Suprapubic skin (tissue), 3 donors: ENCODE measurements around the gene AHSA1.

Experiments
- POLR2AphosphoS5 ChIP-seq, 3 donors: sonication (generic); formaldehyde crosslinking; IDR thresholded peaks; one replicate each; pipeline ENCODE4 v1.6.1; 2017; ENCODE audit warnings: antibody characterized with exemption in 3 of 3
- TF ChIP-seq, protein P1 (sequence below), 2 donors: fragments of 200-600 bp in 1 of 2; fragments of 450-650 bp in 1 of 2; sonication (generic) in 1 of 2; IDR thresholded peaks; one replicate each; pipeline ENCODE4 v1.5.1; 2016 to 2019; ENCODE audit warnings: antibody characterized with exemption in 2 of 2, mild to moderate bottlenecking in 1 of 2, moderate library complexity in 1 of 2

DNA sequence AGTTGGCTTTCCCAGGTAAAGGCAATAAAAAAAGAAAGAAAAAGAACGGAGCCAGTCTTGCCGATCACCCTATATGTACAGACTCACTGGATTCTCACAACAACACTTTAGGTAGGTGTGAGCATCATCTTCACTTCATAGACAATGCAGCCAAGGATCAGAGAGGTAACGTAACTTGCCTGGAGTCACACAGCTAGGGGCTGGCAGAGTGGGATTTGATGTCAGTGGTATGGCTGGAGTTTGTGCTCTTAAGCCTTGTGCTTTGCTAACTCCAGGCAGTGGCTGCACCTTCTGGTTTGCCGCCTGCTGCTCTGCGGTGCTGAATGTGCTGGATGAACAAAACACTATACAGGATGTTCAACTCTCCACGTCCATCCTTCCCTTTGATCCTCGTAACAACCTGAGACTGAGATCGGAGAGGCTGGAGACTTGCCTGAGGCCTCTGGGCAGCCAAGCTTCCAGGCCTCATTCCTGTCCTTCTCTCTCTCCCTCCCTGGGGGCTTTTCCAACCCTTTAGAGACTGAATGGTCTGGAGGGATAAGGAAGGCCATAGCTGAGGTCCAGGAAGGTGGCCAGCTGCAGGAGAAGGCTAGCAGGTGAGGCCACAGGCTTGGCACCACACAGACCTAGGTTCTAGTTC, 32.6 kb downstream of the AHSA1 start:
- TF ChIP-seq POLR2AphosphoS5 (IDR thresholded peaks at IDR 0.05): no peak
- TF ChIP-seq, protein P1, sequence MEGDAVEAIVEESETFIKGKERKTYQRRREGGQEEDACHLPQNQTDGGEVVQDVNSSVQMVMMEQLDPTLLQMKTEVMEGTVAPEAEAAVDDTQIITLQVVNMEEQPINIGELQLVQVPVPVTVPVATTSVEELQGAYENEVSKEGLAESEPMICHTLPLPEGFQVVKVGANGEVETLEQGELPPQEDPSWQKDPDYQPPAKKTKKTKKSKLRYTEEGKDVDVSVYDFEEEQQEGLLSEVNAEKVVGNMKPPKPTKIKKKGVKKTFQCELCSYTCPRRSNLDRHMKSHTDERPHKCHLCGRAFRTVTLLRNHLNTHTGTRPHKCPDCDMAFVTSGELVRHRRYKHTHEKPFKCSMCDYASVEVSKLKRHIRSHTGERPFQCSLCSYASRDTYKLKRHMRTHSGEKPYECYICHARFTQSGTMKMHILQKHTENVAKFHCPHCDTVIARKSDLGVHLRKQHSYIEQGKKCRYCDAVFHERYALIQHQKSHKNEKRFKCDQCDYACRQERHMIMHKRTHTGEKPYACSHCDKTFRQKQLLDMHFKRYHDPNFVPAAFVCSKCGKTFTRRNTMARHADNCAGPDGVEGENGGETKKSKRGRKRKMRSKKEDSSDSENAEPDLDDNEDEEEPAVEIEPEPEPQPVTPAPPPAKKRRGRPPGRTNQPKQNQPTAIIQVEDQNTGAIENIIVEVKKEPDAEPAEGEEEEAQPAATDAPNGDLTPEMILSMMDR (IDR thresholded peaks at IDR 0.05): no peak
